ENCODE results near the gene FMNL2.
A peak's percentile ranks its signal among the peaks of the same experiment; 100 is the strongest.
"Not testable (repeated sequence)": the region's sequence is repeated elsewhere in the genome, so short reads cannot be mapped to it uniquely, and the experiment has no call there.

FMNL2 gene

GRCh38 chr2:152518034-152518433 is 183.1 kb downstream of the FMNL2 start:
- no peak for TF ChIP-seq CTCF (IDR thresholded peaks at IDR 0.05)
- H3K4me1 ChIP-seq: peaks cover 0 to 22% (median 12%) of the 10 kb centered on the region in 4 donors
- H3K4me3 ChIP-seq: no peak overlapping the region
- H3K36me3 ChIP-seq: no peaks in the 10 kb centered on the region
- intact Hi-C loops (cut with DNase I; ENCODE audit: low total_unique reads): no loop called here
- H3K27me3 ChIP-seq: no peaks in the 10 kb centered on the region
- no peak for DNase-seq
- no peak overlapping the region for H3K27ac ChIP-seq
- H3K9me3 ChIP-seq: no peaks in the 10 kb centered on the region

- no peak for TF ChIP-seq CTCF (IDR thresholded peaks at IDR 0.05)
- DNase-seq: no peak
- Histone ChIP-seq H3K4me1 (peaks cover 0 to 15% (median 5%) of the 10 kb centered on the region in 4 donors), H3K9me3 (no peaks in the 10 kb centered on the region), H3K27ac (no peak overlapping the region), H3K27me3 (no peaks in the 10 kb centered on the region), H3K36me3 (no peaks in the 10 kb centered on the region), H3K4me3 (peak overlapping the region; percentile 3 to 15)
- intact Hi-C loops (cut with DNase I; ENCODE audit: low total_unique reads): no loop called here
Observed at GRCh38 chr2:152518641-152519580, 183.9 kb downstream of the FMNL2 start.

DNA sequence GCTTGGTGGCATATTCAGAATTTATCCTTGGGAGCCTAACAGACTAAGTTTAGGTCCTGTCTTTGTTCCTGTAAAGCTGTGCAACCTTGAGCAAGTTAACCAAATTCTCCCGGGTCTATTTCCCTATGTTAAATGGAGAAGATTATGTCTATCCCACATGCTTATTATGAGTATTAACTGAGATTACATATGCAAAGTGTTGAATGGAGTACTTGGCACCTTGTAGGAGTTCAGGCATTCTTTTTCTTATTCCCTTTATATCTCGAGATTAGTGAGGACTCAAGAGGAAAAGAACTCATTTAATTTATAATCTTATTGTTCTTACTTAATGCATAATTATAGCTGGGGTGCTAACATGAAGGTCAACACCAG is 184.6 kb downstream of the FMNL2 start:
- Histone ChIP-seq H3K9me3 (no peaks in the 10 kb centered on the region), H3K36me3 (no peaks in the 10 kb centered on the region), H3K27me3 (no peaks in the 10 kb centered on the region), H3K4me3 (no peak overlapping the region), H3K4me1 (peaks cover 0 to 15% (median 4%) of the 10 kb centered on the region in 4 donors), H3K27ac (no peak overlapping the region)
- intact Hi-C loops (cut with DNase I; ENCODE audit: low total_unique reads): no loop called here
- no peak for TF ChIP-seq CTCF (IDR thresholded peaks at IDR 0.05)
- no peak for DNase-seq

GRCh38 chr2:152520759-152521158 is 185.8 kb downstream of the FMNL2 start:
- no peaks in the 10 kb centered on the region for H3K27me3 ChIP-seq
- H3K36me3 ChIP-seq: no peaks in the 10 kb centered on the region
- DNase-seq: no peak
- TF ChIP-seq CTCF (IDR thresholded peaks at IDR 0.05): no peak
- no peak overlapping the region for H3K27ac ChIP-seq
- no peak overlapping the region for H3K4me3 ChIP-seq
- intact Hi-C loops (cut with DNase I; ENCODE audit: low total_unique reads): no loop called here
- no peaks in the 10 kb centered on the region for H3K9me3 ChIP-seq
- H3K4me1 ChIP-seq: peaks cover 0 to 24% (median 7%) of the 10 kb centered on the region in 4 donors

DNA sequence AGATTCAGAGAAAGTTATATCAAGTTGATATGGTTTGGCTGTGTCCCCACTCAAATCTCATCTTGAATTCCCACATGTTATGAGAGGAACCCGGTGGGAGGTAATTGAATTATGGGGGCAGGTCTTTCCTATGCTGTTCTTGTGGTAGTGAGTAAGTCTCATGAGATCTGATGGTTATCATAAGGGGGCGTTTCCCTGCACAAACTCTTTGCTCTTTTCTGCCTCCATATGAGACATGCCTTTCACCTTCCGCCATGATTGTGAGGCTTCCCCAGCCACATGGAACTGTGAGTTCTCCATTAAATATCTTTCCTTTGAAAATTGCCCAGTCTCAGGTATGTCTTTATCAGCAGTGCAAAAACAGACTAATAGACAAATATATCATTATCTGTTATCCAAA is 187.5 kb downstream of the FMNL2 start:
- H3K4me3 ChIP-seq; H3K9me3 ChIP-seq; H3K27me3 ChIP-seq; H3K27ac ChIP-seq; DNase-seq; intact Hi-C loops (cut with DNase I; ENCODE audit: low total_unique reads); H3K36me3 ChIP-seq: not testable (repeated sequence)
- peaks cover 0 to 30% (median 11%) of the 10 kb centered on the region in 4 donors for H3K4me1 ChIP-seq

DNA sequence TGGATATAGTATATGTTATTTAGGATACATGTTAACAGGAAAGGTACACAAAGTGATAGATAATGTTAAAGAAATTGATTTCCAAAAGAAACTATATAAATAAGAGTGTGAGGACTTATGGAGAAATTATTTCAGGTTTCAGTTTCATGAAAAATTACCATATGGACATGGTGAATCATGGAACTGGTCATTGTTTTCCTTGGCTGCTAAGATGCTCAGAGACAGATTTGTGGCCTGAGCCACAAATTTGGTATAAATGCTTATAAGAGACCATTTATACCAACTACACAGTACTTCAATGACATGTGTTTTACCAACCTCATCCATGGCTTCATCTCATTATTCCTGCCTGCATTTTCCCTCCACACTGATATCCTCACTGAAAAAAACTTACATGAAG is 188.1 kb downstream of the FMNL2 start:
- intact Hi-C loops (cut with DNase I; ENCODE audit: low total_unique reads): no loop called here
- Histone ChIP-seq H3K27me3 (no peaks in the 10 kb centered on the region), H3K36me3 (no peaks in the 10 kb centered on the region), H3K4me3 (no peak overlapping the region), H3K9me3 (no peaks in the 10 kb centered on the region), H3K27ac (no peak overlapping the region), H3K4me1 (peaks cover 0 to 30% (median 11%) of the 10 kb centered on the region in 4 donors)
- no peak for TF ChIP-seq CTCF (IDR thresholded peaks at IDR 0.05)
- DNase-seq: no peak
